ENCODE results near the gene SLC2A8.

- TF ChIP-seq CTCF (IDR thresholded peaks at IDR 0.05), result no peak
- no peak for TF ChIP-seq ZNF138 (CRISPR knock-in tag; conservative IDR thresholded peaks at IDR 0.05)
Measured at GRCh38 chr9:127419348-127419747, 22.4 kb downstream of the SLC2A8 start.

All from WTC11 (cell line).